Measurements from ENCODE around the gene NXT1. TPM values are rescaled to one million over a fixed set of nuclear protein-coding genes. Genes with fewer than 3 reads are reported as not detected.

The NXT1 gene
- polyA plus RNA-seq, 4 donors: 17.1 to 23.8 (median 22.0) TPM

- DNase-seq (ENCODE audit: low read depth in 4 of 4, low spot score in 3 of 4): no peak
These were observed 35.9 kb downstream of the NXT1 start for GRCh38 chr20:23386304-23387117.

GRCh38 chr20:23387118-23387443 lies 36.5 kb downstream of the NXT1 start:
- DNase-seq (ENCODE audit: low read depth in 4 of 4, low spot score in 3 of 4): no peak

- no peak for DNase-seq (ENCODE audit: low read depth in 4 of 4, low spot score in 3 of 4)
These were observed 39.6 kb downstream of the NXT1 start for GRCh38 chr20:23390091-23390774.

- no peak for DNase-seq (ENCODE audit: low read depth in 4 of 4, low spot score in 3 of 4)
These were observed 41.2 kb downstream of the NXT1 start for GRCh38 chr20:23391707-23392310.

- DNase-seq (ENCODE audit: low read depth in 4 of 4, low spot score in 3 of 4): no peak
These were observed 43.6 kb downstream of the NXT1 start for GRCh38 chr20:23393996-23394775.

GRCh38 chr20:23396950-23397627 lies 46.5 kb downstream of the NXT1 start:
- DNase-seq (ENCODE audit: low read depth in 4 of 4, low spot score in 3 of 4): no peak

GRCh38 chr20:23397961-23398360 lies 47.4 kb downstream of the NXT1 start:
- no peak for DNase-seq (ENCODE audit: low read depth in 4 of 4, low spot score in 3 of 4)

- no peak for DNase-seq (ENCODE audit: low read depth in 4 of 4, low spot score in 3 of 4)
These were observed 49.1 kb downstream of the NXT1 start for GRCh38 chr20:23399568-23400241.

GRCh38 chr20:23401051-23401450 lies 50.5 kb downstream of the NXT1 start:
- no peak for DNase-seq (ENCODE audit: low read depth in 4 of 4, low spot score in 3 of 4)

- no peak for DNase-seq (ENCODE audit: low read depth in 4 of 4, low spot score in 3 of 4)
These were observed 53.2 kb downstream of the NXT1 start for GRCh38 chr20:23403751-23404150.

GRCh38 chr20:23404196-23404595 lies 53.6 kb downstream of the NXT1 start:
- DNase-seq (ENCODE audit: low read depth in 4 of 4, low spot score in 3 of 4): no peak

Other genes with a start within 250 kb of the NXT1 start
- gene GZF1, start 11.4 kb downstream of the NXT1 start, polyA plus RNA-seq (ENCODE audit: insufficient read length in 4 of 4): 10 to 100 TPM; 16.0 to 18.4 (median 16.2) TPM
- gene NAPB, start 70.7 kb downstream of the NXT1 start, polyA plus RNA-seq (ENCODE audit: insufficient read length in 4 of 4): 10 to 100 TPM; 15.0 to 22.3 (median 18.7) TPM
- under 1 TPM in 1 of 4 donors, not detected in 3; 0.10 TPM for gene CSTL1, start 88.9 kb downstream of the NXT1 start, polyA plus RNA-seq (ENCODE audit: insufficient read length in 4 of 4)
- gene CST11, start 102.1 kb downstream of the NXT1 start, polyA plus RNA-seq (ENCODE audit: insufficient read length in 4 of 4): not detected
- not detected for gene CST8, start 140.3 kb downstream of the NXT1 start, polyA plus RNA-seq (ENCODE audit: insufficient read length in 4 of 4)
- not detected for gene CST9L, start 217.7 kb downstream of the NXT1 start, polyA plus RNA-seq (ENCODE audit: insufficient read length in 4 of 4)